Activated T-cell treated with anti-CD3 and anti-CD28 coated beads, Interleukin-2, amount 50 U/mL, for 4 hours (primary cell): ENCODE results near the gene HMHB1. TPM values are rescaled to one million over a fixed set of nuclear protein-coding genes. Genes with fewer than 3 reads are reported as not detected.
A peak's percentile ranks its signal among the peaks of the same experiment; 100 is the strongest.

ENCODE experiments used
- ATAC-seq, 2 donors: fragments of 200-7000 bp; cut with Tn5 transposase; one replicate each; pipeline ENCODE4 v1.10.0; 2021
- DNase-seq: peaks from one replicate; pipeline ENCODE4 v3.0.0-alpha.2; 2020
- H3K27me3 Mint-ChIP-seq: one replicate; pipeline ENCODE4 v1.8.0; 2021; ENCODE audit warnings: low read depth, mixed read lengths
- H3K36me3 Mint-ChIP-seq: one replicate; pipeline ENCODE4 v1.8.0; 2022; ENCODE audit warnings: mixed read lengths; ENCODE audit not compliant: insufficient read depth
- H3K4me1 Mint-ChIP-seq: one replicate; pipeline ENCODE4 v1.8.0; 2021; ENCODE audit warnings: low read depth, mixed read lengths
- H3K4me3 Mint-ChIP-seq: one replicate; pipeline ENCODE4 v1.8.0; 2021; ENCODE audit warnings: mild to moderate bottlenecking, moderate library complexity, mixed read lengths
- H3K9me3 Mint-ChIP-seq: one replicate; pipeline ENCODE4 v1.8.0; 2021; ENCODE audit warnings: mixed read lengths
- total RNA-seq, 3 donors: library from RNA; stranded (reverse); gene quantifications; one replicate each; pipeline ENCODE4 v1.2.1, GENCODE V29; 2021

Gene HMHB1
- total RNA-seq, 3 donors from 2014 or later: not detected

- H3K4me3 Mint-ChIP-seq: no peak overlapping the region
- no peaks in the 10 kb centered on the region for H3K9me3 Mint-ChIP-seq
- ATAC-seq (peak; percentile 62 to 70), DNase-seq (peak; percentile 6)
- H3K36me3 Mint-ChIP-seq: no peaks in the 10 kb centered on the region
- H3K27me3 Mint-ChIP-seq: no peaks in the 10 kb centered on the region
- H3K4me1 Mint-ChIP-seq: peaks cover 20% of the 10 kb centered on the region
Observed at GRCh38 chr5:143826951-143827444, 15.0 kb downstream of the HMHB1 start.

- Mint-ChIP-seq H3K4me3 (peak overlapping the region; percentile 46), H3K4me1 (peaks cover 20% of the 10 kb centered on the region)
- no peak for DNase-seq
Observed at GRCh38 chr5:143828710-143829109, 16.7 kb downstream of the HMHB1 start.

DNA sequence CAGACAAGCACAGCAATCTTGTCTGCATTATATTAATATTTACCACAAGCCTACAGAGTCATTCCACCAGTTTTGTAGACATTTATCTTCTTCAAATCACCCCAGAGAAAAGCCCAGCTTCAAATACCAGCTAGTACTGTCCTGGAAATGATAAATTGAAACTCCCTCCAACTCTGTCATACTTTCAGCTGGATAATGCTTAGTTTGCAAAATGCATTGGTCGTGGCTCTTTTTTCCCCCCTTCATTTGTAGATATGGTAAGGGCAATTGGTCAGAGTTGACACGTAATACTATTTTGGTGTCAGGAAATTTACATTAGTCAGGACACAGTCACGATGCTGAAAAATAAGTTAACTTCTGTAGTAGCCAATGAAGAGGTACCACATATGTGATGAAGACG lies 21.2 kb downstream of the HMHB1 start:
- Mint-ChIP-seq H3K27me3 (no peaks in the 10 kb centered on the region), H3K36me3 (no peaks in the 10 kb centered on the region), H3K4me1 (peaks cover 8% of the 10 kb centered on the region), H3K4me3 (no peak overlapping the region), H3K9me3 (no peaks in the 10 kb centered on the region)
- no peak for ATAC-seq
- DNase-seq: no peak

More at GRCh38 chr5:143828710-143829109, 16.7 kb downstream of the HMHB1 start:
- no peaks in the 10 kb centered on the region for H3K9me3 Mint-ChIP-seq
- no peaks in the 10 kb centered on the region for H3K27me3 Mint-ChIP-seq
- ATAC-seq: peak; percentile 53 to 54
- H3K36me3 Mint-ChIP-seq: no peaks in the 10 kb centered on the region

GRCh38 chr5:143835251-143835650 lies 23.3 kb downstream of the HMHB1 start:
- Mint-ChIP-seq H3K9me3 (no peaks in the 10 kb centered on the region), H3K36me3 (no peaks in the 10 kb centered on the region), H3K4me1 (no peaks in the 10 kb centered on the region), H3K4me3 (no peak overlapping the region), H3K27me3 (no peaks in the 10 kb centered on the region)
- no peak for ATAC-seq
- DNase-seq: no peak

GRCh38 chr5:143836161-143836725 lies 24.3 kb downstream of the HMHB1 start:
- H3K9me3 Mint-ChIP-seq: no peaks in the 10 kb centered on the region
- H3K4me1 Mint-ChIP-seq: no peaks in the 10 kb centered on the region
- ATAC-seq: no peak
- no peak for DNase-seq
- no peaks in the 10 kb centered on the region for H3K36me3 Mint-ChIP-seq
- H3K4me3 Mint-ChIP-seq: no peak overlapping the region
- H3K27me3 Mint-ChIP-seq: no peaks in the 10 kb centered on the region

- Mint-ChIP-seq H3K4me1 (no peaks in the 10 kb centered on the region), H3K27me3 (no peaks in the 10 kb centered on the region), H3K9me3 (no peaks in the 10 kb centered on the region), H3K4me3 (no peak overlapping the region), H3K36me3 (no peaks in the 10 kb centered on the region)
- DNase-seq: no peak
- ATAC-seq: no peak
Observed at GRCh38 chr5:143837306-143837848, 25.4 kb downstream of the HMHB1 start.

DNA sequence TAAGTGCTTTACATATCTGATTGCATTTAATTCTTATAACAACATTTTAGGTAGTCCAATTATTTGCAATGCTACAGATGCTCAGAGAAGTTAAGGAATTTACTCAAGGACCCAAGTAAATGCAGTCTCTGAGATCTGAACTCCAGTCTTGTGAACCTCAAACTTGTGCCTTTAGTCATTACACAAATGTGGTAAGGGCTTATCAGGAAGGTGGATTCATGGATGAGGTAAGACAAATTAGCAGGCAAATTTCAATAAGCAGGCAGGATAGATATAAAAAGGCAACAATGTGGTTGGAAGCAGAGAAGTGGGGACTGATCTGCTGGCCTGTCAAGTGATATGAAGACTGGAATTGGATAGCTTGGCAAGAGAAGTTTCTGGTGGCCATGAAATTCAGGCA lies 29.5 kb downstream of the HMHB1 start:
- DNase-seq (no peak), ATAC-seq (no peak)
- H3K4me1 Mint-ChIP-seq: no peaks in the 10 kb centered on the region
- H3K27me3 Mint-ChIP-seq: no peaks in the 10 kb centered on the region
- no peaks in the 10 kb centered on the region for H3K9me3 Mint-ChIP-seq
- H3K36me3 Mint-ChIP-seq: no peaks in the 10 kb centered on the region
- no peak overlapping the region for H3K4me3 Mint-ChIP-seq

DNA sequence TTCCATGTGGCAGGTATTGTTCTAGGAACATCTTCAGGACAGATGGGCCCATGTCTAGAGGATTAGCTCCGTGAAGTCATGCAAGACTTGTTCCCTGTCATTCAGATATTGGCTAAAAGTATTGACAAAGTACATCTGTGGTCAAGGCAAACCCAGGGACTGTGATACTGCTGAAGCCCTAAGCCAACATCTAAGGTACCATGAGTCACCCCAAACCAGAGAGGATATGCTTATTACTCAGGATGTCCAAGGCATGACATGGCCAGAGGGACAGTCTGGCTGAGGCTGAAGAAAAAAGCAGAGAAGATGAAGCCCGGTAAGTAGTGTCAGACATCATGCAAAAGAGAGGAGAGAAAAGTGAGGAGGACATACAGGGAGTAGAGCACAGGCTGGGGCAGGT lies 31.0 kb downstream of the HMHB1 start:
- Mint-ChIP-seq H3K4me1 (no peaks in the 10 kb centered on the region), H3K4me3 (no peak overlapping the region)

DNA sequence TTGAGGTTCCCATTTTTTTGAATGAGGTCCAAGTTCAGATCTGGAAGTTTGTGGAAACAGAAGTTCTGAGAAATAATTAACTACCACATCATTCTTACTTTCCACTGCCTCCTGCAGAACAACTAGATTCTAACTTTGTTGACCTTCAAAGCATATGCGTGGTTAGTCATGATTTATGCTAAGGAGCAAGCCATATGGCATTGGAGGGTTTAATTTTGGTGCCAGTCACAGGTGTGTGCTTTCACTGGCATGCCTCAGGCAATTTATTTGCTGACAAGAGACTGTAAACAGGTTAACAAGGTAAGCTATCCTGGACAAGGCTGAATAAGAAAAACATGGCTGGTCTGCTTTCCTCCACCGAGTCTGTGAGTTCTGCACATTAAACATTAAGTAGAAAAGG lies 31.5 kb downstream of the HMHB1 start:
- H3K4me3 Mint-ChIP-seq: no peak overlapping the region
- no peaks in the 10 kb centered on the region for H3K27me3 Mint-ChIP-seq
- ATAC-seq (no peak), DNase-seq (no peak)
- H3K4me1 Mint-ChIP-seq: no peaks in the 10 kb centered on the region
- H3K36me3 Mint-ChIP-seq: no peaks in the 10 kb centered on the region
- no peaks in the 10 kb centered on the region for H3K9me3 Mint-ChIP-seq

More for the DNA sequence above, 31.0 kb downstream of the HMHB1 start:
- no peaks in the 10 kb centered on the region for H3K9me3 Mint-ChIP-seq
- DNase-seq (no peak), ATAC-seq (no peak)
- no peaks in the 10 kb centered on the region for H3K27me3 Mint-ChIP-seq
- H3K36me3 Mint-ChIP-seq: no peaks in the 10 kb centered on the region

- no peaks in the 10 kb centered on the region for H3K36me3 Mint-ChIP-seq
- H3K4me3 Mint-ChIP-seq: no peak overlapping the region
- no peak for DNase-seq
- ATAC-seq: no peak
- peaks cover 4% of the 10 kb centered on the region for H3K4me1 Mint-ChIP-seq
- H3K27me3 Mint-ChIP-seq: no peaks in the 10 kb centered on the region
- no peaks in the 10 kb centered on the region for H3K9me3 Mint-ChIP-seq
Observed at GRCh38 chr5:143850050-143850683, 38.2 kb downstream of the HMHB1 start.

DNA sequence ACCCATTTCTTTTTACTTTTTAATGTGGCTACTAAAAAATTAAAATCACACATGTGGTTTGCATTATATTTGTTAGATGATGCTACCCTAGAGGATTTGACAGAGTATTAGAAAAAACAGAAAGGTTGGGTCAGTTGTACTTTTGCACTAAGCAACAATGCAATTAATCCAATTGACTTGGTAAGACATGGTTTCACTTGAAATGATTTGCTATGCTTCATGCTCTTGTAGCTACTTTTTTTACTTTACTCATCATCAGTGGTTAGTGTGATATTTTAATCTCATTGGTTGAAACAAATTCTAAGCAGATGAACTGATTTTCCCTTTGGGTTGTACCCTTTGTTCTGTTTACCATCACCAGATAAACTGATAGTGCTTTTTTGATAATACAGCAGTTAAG lies 39.4 kb downstream of the HMHB1 start:
- H3K4me3 Mint-ChIP-seq: no peak overlapping the region
- H3K36me3 Mint-ChIP-seq: no peaks in the 10 kb centered on the region
- peaks cover 4% of the 10 kb centered on the region for H3K4me1 Mint-ChIP-seq
- H3K9me3 Mint-ChIP-seq: no peaks in the 10 kb centered on the region
- no peak for DNase-seq
- H3K27me3 Mint-ChIP-seq: no peaks in the 10 kb centered on the region
- no peak for ATAC-seq

DNA sequence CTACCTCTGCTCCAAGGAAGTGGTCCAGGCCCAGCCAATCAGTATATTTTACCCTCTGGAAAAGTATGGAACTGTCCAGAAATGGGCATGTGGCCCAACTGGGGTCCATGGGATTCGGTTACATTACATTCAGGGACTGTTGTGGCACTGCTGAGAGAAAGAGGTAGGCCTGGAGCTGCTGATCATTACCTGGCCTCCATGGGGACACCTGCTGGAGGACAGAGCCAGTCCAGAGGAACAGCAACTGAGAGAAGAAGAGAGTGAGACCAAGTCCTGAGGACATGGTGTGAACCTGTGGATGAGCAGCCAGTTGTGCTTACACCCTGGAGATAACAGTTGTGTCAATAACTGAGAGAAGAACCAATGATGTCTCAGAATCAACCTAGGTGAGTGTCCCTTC lies 48.2 kb downstream of the HMHB1 start:
- H3K4me1 Mint-ChIP-seq: no peaks in the 10 kb centered on the region
- ATAC-seq: no peak
- no peak overlapping the region for H3K4me3 Mint-ChIP-seq
- H3K36me3 Mint-ChIP-seq: no peaks in the 10 kb centered on the region
- no peak for DNase-seq
- H3K9me3 Mint-ChIP-seq: no peaks in the 10 kb centered on the region
- H3K27me3 Mint-ChIP-seq: no peaks in the 10 kb centered on the region

- ATAC-seq (no peak), DNase-seq (no peak)
- no peaks in the 10 kb centered on the region for H3K36me3 Mint-ChIP-seq
- no peaks in the 10 kb centered on the region for H3K27me3 Mint-ChIP-seq
- H3K4me1 Mint-ChIP-seq: no peaks in the 10 kb centered on the region
- no peak overlapping the region for H3K4me3 Mint-ChIP-seq
- no peaks in the 10 kb centered on the region for H3K9me3 Mint-ChIP-seq
Observed at GRCh38 chr5:143862271-143862670, 50.3 kb downstream of the HMHB1 start.

GRCh38 chr5:143865426-143866025 lies 53.6 kb downstream of the HMHB1 start:
- ATAC-seq: no peak
- Mint-ChIP-seq H3K36me3 (no peaks in the 10 kb centered on the region), H3K4me3 (no peak overlapping the region), H3K27me3 (no peaks in the 10 kb centered on the region), H3K4me1 (no peaks in the 10 kb centered on the region), H3K9me3 (no peaks in the 10 kb centered on the region)
- DNase-seq: no peak
